BE2C (cell line): ENCODE results near the gene RAB21.

Experiments
- DNase-seq: peaks from one replicate; pipeline ENCODE4 v3.0.0-alpha.2; 2020
- H3K27me3 ChIP-seq: fragments of 250-450 bp; sonication (Bioruptor Pico); 2 replicates; pipeline ENCODE4 v1.5.1; 2020; ENCODE audit warnings: mild to moderate bottlenecking
- H3K36me3 ChIP-seq: fragments of 250-450 bp; sonication (Bioruptor Pico); 2 replicates; pipeline ENCODE4 v1.5.1; 2020; ENCODE audit warnings: mild to moderate bottlenecking
- H3K4me1 ChIP-seq: fragments of 250-450 bp; sonication (Bioruptor Pico); 2 replicates; pipeline ENCODE4 v1.5.1; 2020
- H3K4me3 ChIP-seq: 2 replicates; pipeline ENCODE4 v1.5.1; 2011; ENCODE audit warnings: low read depth, low read length
- H3K9me3 ChIP-seq: fragments of 250-450 bp; sonication (Bioruptor Pico); 2 replicates; pipeline ENCODE4 v1.5.1; 2020
- CTCF ChIP-seq: IDR thresholded peaks from 2 replicates; pipeline ENCODE4 v1.5.1; 2012; ENCODE audit warnings: mild to moderate bottlenecking, low read depth, low read length

RAB21 gene

GRCh38 chr12:71719647-71720370 is 34.9 kb upstream of the RAB21 start:
- no peak for DNase-seq
- no peak for TF ChIP-seq CTCF
- no peaks in the 10 kb centered on the region for H3K36me3 ChIP-seq

GRCh38 chr12:71721783-71722505 is 32.7 kb upstream of the RAB21 start:
- DNase-seq = no peak
- Histone ChIP-seq H3K36me3 (no peaks in the 10 kb centered on the region), H3K4me3 (no peak overlapping the region), H3K9me3 (no peaks in the 10 kb centered on the region), H3K4me1 (no peaks in the 10 kb centered on the region), H3K27me3 (no peaks in the 10 kb centered on the region)
- no peak for TF ChIP-seq CTCF

More at GRCh38 chr12:71719647-71720370, 34.9 kb upstream of the RAB21 start:
- no peaks in the 10 kb centered on the region for H3K4me1 ChIP-seq
- H3K9me3 ChIP-seq = no peaks in the 10 kb centered on the region
- H3K4me3 ChIP-seq = no peak overlapping the region
- H3K27me3 ChIP-seq = no peaks in the 10 kb centered on the region

GRCh38 chr12:71725011-71725410 is 29.7 kb upstream of the RAB21 start:
- Histone ChIP-seq H3K36me3 (no peaks in the 10 kb centered on the region), H3K4me1 (no peaks in the 10 kb centered on the region), H3K4me3 (no peak overlapping the region), H3K27me3 (no peaks in the 10 kb centered on the region), H3K9me3 (no peaks in the 10 kb centered on the region)
- TF ChIP-seq CTCF = no peak
- DNase-seq = no peak

GRCh38 chr12:71726548-71726947 is 28.1 kb upstream of the RAB21 start:
- DNase-seq = no peak
- H3K4me1 ChIP-seq = no peaks in the 10 kb centered on the region
- H3K36me3 ChIP-seq = no peaks in the 10 kb centered on the region
- no peak for TF ChIP-seq CTCF
- H3K4me3 ChIP-seq = no peak overlapping the region
- no peaks in the 10 kb centered on the region for H3K9me3 ChIP-seq
- no peaks in the 10 kb centered on the region for H3K27me3 ChIP-seq

GRCh38 chr12:71727958-71728357 is 26.7 kb upstream of the RAB21 start:
- no peak for DNase-seq
- no peaks in the 10 kb centered on the region for H3K27me3 ChIP-seq
- no peak for TF ChIP-seq CTCF
- H3K4me3 ChIP-seq = no peak overlapping the region
- no peaks in the 10 kb centered on the region for H3K36me3 ChIP-seq
- no peaks in the 10 kb centered on the region for H3K4me1 ChIP-seq
- no peaks in the 10 kb centered on the region for H3K9me3 ChIP-seq

- Histone ChIP-seq H3K27me3 (no peaks in the 10 kb centered on the region), H3K4me1 (no peaks in the 10 kb centered on the region), H3K9me3 (no peaks in the 10 kb centered on the region), H3K36me3 (no peaks in the 10 kb centered on the region), H3K4me3 (no peak overlapping the region)
- TF ChIP-seq CTCF = no peak
- no peak for DNase-seq
These were observed 23.7 kb upstream of the RAB21 start for GRCh38 chr12:71730936-71731335.
